ENCODE measurements around the gene SLC32A1. TPM values are rescaled to one million over a fixed set of nuclear protein-coding genes. Genes with fewer than 3 reads are reported as not detected.

The SLC32A1 gene
- total and polyA plus RNA-seq, 2 of the 4 experiments (the other 2 are of a cell fraction), result not detected

GRCh38 chr20:38726804-38727606 lies 2.7 kb downstream of the SLC32A1 start:
- Histone ChIP-seq H3K4me2 (ENCODE audit: low read depth, low read length) (no peak overlapping the region), H4K8ac (ENCODE audit: low read depth in 2 of 2, low read length in 2 of 2) (no peak overlapping the region), H2BK120ac (ENCODE audit: low read depth, low read length) (no peak overlapping the region), H3K36me3 (ENCODE audit: control insufficient read depth, insufficient read depth, low read length) (no peaks in the 10 kb centered on the region), H4K20me1 (ENCODE audit: insufficient read depth, low read length) (peaks cover 12% of the 10 kb centered on the region), H2BK5ac (ENCODE audit: low read depth, low read length, poor library complexity, severe bottlenecking) (no peak overlapping the region), H3K4me1 (ENCODE audit: control insufficient read depth, insufficient read depth, low read length) (no peaks in the 10 kb centered on the region; the same call in 1 of the 2 replicates), H3K9me1 (ENCODE audit: insufficient read depth, low read length) (no peaks in the 10 kb centered on the region; the same call in 1 of the 2 replicates), H4K91ac (ENCODE audit: insufficient read depth, low read depth, low read length) (no peak overlapping the region), H2BK15ac (ENCODE audit: low read depth, low read length) (no peak overlapping the region), H3K4ac (ENCODE audit: low read depth, low read length) (no peak overlapping the region), H2BK20ac (ENCODE audit: low read depth, low read length) (no peak overlapping the region), H3K23ac (ENCODE audit: low read depth, low read length) (no peak overlapping the region), H3K9me3 (ENCODE audit: control insufficient read depth, insufficient read depth, low read length) (peaks cover 10% of the 10 kb centered on the region; the same call in 1 of the 2 replicates), H3K9ac (ENCODE audit: low read depth, low read length) (no peak overlapping the region), H2AFZ (replicated peaks; ENCODE audit: low read length, poor library complexity) (peak overlapping the region; percentile 61), H3K79me1 (ENCODE audit: low read depth in 1 of 2, low read length in 2 of 2) (no peaks in the 10 kb centered on the region), H3K56ac (ENCODE audit: extremely low read depth, insufficient read depth, low read length) (no peak overlapping the region), H2AK9ac (replicated peaks; ENCODE audit: low read depth, low read length, poor library complexity) (no peak overlapping the region), H3K27ac (ENCODE audit: insufficient read depth, low read length) (no peak overlapping the region), H3K18ac (ENCODE audit: low read depth, low read length) (no peak overlapping the region), H3K4me3 (ENCODE audit: insufficient read depth, low read depth, low read length) (no peak overlapping the region), H3K27me3 (ENCODE audit: control insufficient read depth, insufficient read depth, low read length) (peaks cover 93% of the 10 kb centered on the region), H4K5ac (ENCODE audit: low read depth, low read length) (no peak overlapping the region), H3K14ac (replicated peaks; ENCODE audit: low read depth, low read length) (no peak overlapping the region), H2AK5ac (ENCODE audit: low read depth, low read length) (no peak overlapping the region)
- WGBS, 2 experiments (ENCODE audit: extremely low coverage in 2 of 2, insufficient read length in 1 of 2), result 5% methylated on average over 40 of the region's 43 CpGs; no CpG with 5 or more reads in 1 of the 2 experiments
- BruUV-seq (replicated peaks), result no TSS peak
- ChIA-PET POLR2A (ENCODE audit: unreplicated experiment) (no interaction called here), CTCF (no interaction called here)
- TF ChIP-seq MAFK (IDR thresholded peaks at IDR 0.05; ENCODE audit: low read depth, low read length) (no peak), RFX5 (IDR thresholded peaks at IDR 0.05; ENCODE audit: low read depth, low read length) (no peak), CTCF (conservative IDR thresholded peaks at IDR 0.05; ENCODE audit: low read depth, low read length) (0 out of 2 replicates have a peak, but pooled peaks have one; percentile 16)
- ATAC-seq (ENCODE audit: low read depth) (no peak), DNase-seq (no peak)
- dilution Hi-C loops (cut with HindIII; ENCODE audit: low sequenced_read_pairs, unreplicated experiment), result no loop called here
- in situ Hi-C loops (cut with MboI; ENCODE audit: low sequenced_read_pairs), result loop anchor here (25.0 kb wide), 2 partner anchors 110 to 265 kb away; partner anchors contain the start of gene RALGAPB
- intact Hi-C loops (cut with micrococcal nuclease), result no loop called here

All from IMR-90 (cell line).